K562 (cell line): ENCODE data around the gene CHKB. TPM values are rescaled to one million over a fixed set of nuclear protein-coding genes. Genes with fewer than 3 reads are reported as not detected.

ENCODE experiments used
- ATAC-seq: fragments of 200-7000 bp; cut with Tn5 transposase; 3 replicates; pipeline ENCODE4 v1.9.1; 2020; ENCODE audit warnings: moderate library complexity
- BruUV-seq: library from RNA; stranded (reverse); fragments of 400-500 nt; replicated peaks from 2 replicates; lab custom pipeline; 2021; lab: Mats Ljungman, UMichigan
- CTCF ChIA-PET: fragments of 300-600 bp; formaldehyde crosslinking; extraction: SDS; loops from one replicate; lab custom pipeline; 2021; ENCODE audit warnings: low intra/inter-chr PET ratio; lab: Yijun Ruan, JAX
- POLR2A ChIA-PET: fragments of 300-600, 350-650 bp; sonication (Branson Sonifier 250); formaldehyde crosslinking; extraction: SDS; loops from one replicate; lab custom pipeline; 2021; ENCODE audit warnings: antibody characterized with exemption, inconsistent platforms; lab: Yijun Ruan, JAX
- DNase-seq, 4 experiments: peaks; one replicate each; pipeline versions ENCODE4 v3.0.0 to v3.0.0-alpha.2; 2011 to 2018; ENCODE audit warnings: low spot score in 3 of 4, mixed read lengths in 3 of 4; ENCODE audit errors: extremely low read depth in 1 of 4
- FAIRE-seq: peaks from 2 replicates; lab custom pipeline; 2011; peaks lifted over from hg19 to GRCh38; lab: Jason Lieb, UNC
- H2AFZ ChIP-seq: 2 replicates; pipeline ENCODE4 v1.6.0; 2011; ENCODE audit warnings: low read depth, low read length, control low read depth, inconsistent platforms
- H3K27ac ChIP-seq: fragments of 200-600 bp; 3 replicates; pipeline ENCODE4 v1.8.0; 2011; ENCODE audit warnings: low read depth, mild to moderate bottlenecking, control low read depth, inconsistent platforms, low read length, moderate library complexity, mixed read lengths; ENCODE audit errors: extremely low read depth
- H3K27me3 ChIP-seq, 2 experiments: fragments of 300-600 bp in 1 of 2; 2 replicates in 1 of 2; 3 replicates in 1 of 2; pipeline versions ENCODE4 v1.6.0 to v1.8.0; 2011; ENCODE audit warnings: inconsistent platforms in 2 of 2, low read length in 2 of 2, mild to moderate bottlenecking in 1 of 2, mixed read lengths in 1 of 2, moderate library complexity in 1 of 2; ENCODE audit not compliant: control insufficient read depth in 2 of 2, insufficient read depth in 2 of 2
- H3K36me3 ChIP-seq: fragments of 300-600 bp; 3 replicates; pipeline ENCODE4 v1.8.0; 2011; ENCODE audit warnings: mild to moderate bottlenecking, low read length, inconsistent platforms; ENCODE audit not compliant: control insufficient read depth, insufficient read depth
- H3K4me1 ChIP-seq, 2 experiments: fragments of 200-600 bp in 1 of 2; replicated peaks in 1 of 2; 2 replicates in 1 of 2; 3 replicates in 1 of 2; pipeline versions ENCODE4 v1.5.1 to v1.8.0; 2011; ENCODE audit warnings: inconsistent platforms in 2 of 2, low read length in 2 of 2, mild to moderate bottlenecking in 1 of 2, mixed read lengths in 1 of 2, moderate library complexity in 1 of 2; ENCODE audit not compliant: control insufficient read depth in 2 of 2, insufficient read depth in 2 of 2
- H3K4me2 ChIP-seq: 2 replicates; pipeline ENCODE4 v1.6.1; 2011; ENCODE audit warnings: low read length, control low read depth, inconsistent platforms, mixed read lengths; ENCODE audit not compliant: insufficient read depth
- H3K4me3 ChIP-seq: fragments of 200-600 bp; sonication (generic), shearing (Covaris generic); 2 replicates; pipeline ENCODE4 v1.5.1; 2016; ENCODE audit warnings: control low read depth, inconsistent platforms
- H3K79me2 ChIP-seq: fragments of 200-600 bp; 3 replicates; pipeline ENCODE4 v1.8.0; 2011; ENCODE audit warnings: low read length, inconsistent platforms; ENCODE audit not compliant: control insufficient read depth, insufficient read depth
- H3K9ac ChIP-seq, 2 experiments: 2 replicates each; pipeline versions ENCODE4 v1.6.0 to v1.6.1; 2011; ENCODE audit warnings: low read depth in 2 of 2, low read length in 2 of 2, control low read depth in 1 of 2, inconsistent platforms in 1 of 2, mild to moderate bottlenecking in 1 of 2, mixed read lengths in 1 of 2; ENCODE audit not compliant: insufficient read depth in 1 of 2
- H3K9me1 ChIP-seq: one replicate; pipeline ENCODE4 v1.6.0; 2011; ENCODE audit warnings: inconsistent platforms, mild to moderate bottlenecking, low read length, moderate library complexity; ENCODE audit not compliant: control insufficient read depth, insufficient read depth
- H3K9me3 ChIP-seq: replicated peaks from 2 replicates; pipeline ENCODE4 v1.5.1; 2011; ENCODE audit warnings: low read depth, low read length, inconsistent platforms; ENCODE audit not compliant: control insufficient read depth, insufficient read depth
- H4K20me1 ChIP-seq: replicated peaks from 2 replicates; pipeline ENCODE4 v1.6.1; 2011; ENCODE audit warnings: low read length, inconsistent platforms, mixed read lengths; ENCODE audit not compliant: control insufficient read depth, insufficient read depth
- ATF6 ChIP-seq: sonication (generic); formaldehyde crosslinking; IDR thresholded peaks from 2 replicates; pipeline ENCODE4 v1.4.0; 2020; ENCODE audit warnings: mild to moderate bottlenecking, missing genetic modification reagents
- RBFOX2 ChIP-seq: fragments of 200-400 bp; formaldehyde crosslinking; IDR thresholded peaks from 2 replicates; pipeline ENCODE4 v1.6.1; 2017; ENCODE audit warnings: low read depth, mild to moderate bottlenecking, low read length, moderate library complexity
- WGBS: fragments of 100-300 bp; shearing (Covaris generic); methylation state at CpG from one replicate; pipeline ENCODE4 v1.1.6; 2016; ENCODE audit warnings: low coverage, mixed read lengths; ENCODE audit not compliant: insufficient coverage; ENCODE audit errors: missing lambda C conversion rate; 5-methylcytosine and 5-hydroxymethylcytosine counted together
- in situ Hi-C: fragments of 300-500 bp; cut with MboI; formaldehyde crosslinking; loops from 4 replicates; pipeline ENCODE4 v1.15.0; 2018; ENCODE audit warnings: inconsistent platforms, mixed read lengths
- intact Hi-C: fragments of 100-400 bp; cut with micrococcal nuclease; formaldehyde crosslinking; loops from 2 replicates; pipeline ENCODE4 v1.14.2; 2022
- polyA plus RNA-seq, 8 experiments: library from polyadenylated mRNA; depleted of rRNA in 4 of 8; stranded (reverse) in 5 of 8; unstranded in 3 of 8; fragments of >200 nt; fragmentation: Nextera tagmentation in 2 of 8; fragmentation: Illumina TruSeq in 1 of 8; extraction: Ambion mirVana in 2 of 8; extraction: Trizol in 1 of 8; gene quantifications; 2 replicates each; pipeline versions ENCODE4 v1.2.1 to v1.2.3, GENCODE V29; 2011 to 2014; ENCODE audit warnings: inconsistent platforms in 1 of 8, missing spikeins in 1 of 8
- total RNA-seq, 7 experiments: library from RNA; depleted of rRNA in 6 of 7; stranded (reverse); fragments of >200 nt in 6 of 7; fragmentation: Illumina TruSeq in 2 of 7; extraction: Trizol in 2 of 7; gene quantifications; 2 replicates each; pipeline versions ENCODE4 v1.2.1 to v1.2.3, GENCODE V29; 2011 to 2021; ENCODE audit warnings: low replicate concordance in 1 of 7

The CHKB gene
- total and polyA plus RNA-seq, 9 of the 15 experiments (the other 6 are each of a cell fraction or from before 2014, with no cell fraction given): 2.7 to 31.0 (median 11.0) TPM

GRCh38 chr22:50551160-50551752 is 31.4 kb downstream of the CHKB start:
- FAIRE-seq (no peak), DNase-seq (no peak), ATAC-seq (no peak)
- peaks cover 0 to 29% of the 10 kb centered on the region in 2 experiments; a peak in 3 of 5 replicates for H3K4me1 ChIP-seq
- H3K27ac ChIP-seq: no peak overlapping the region
- no peaks in the 10 kb centered on the region for H4K20me1 ChIP-seq
- H3K9me3 ChIP-seq: no peaks in the 10 kb centered on the region
- CTCF ChIA-PET: no interaction called here
- in situ Hi-C loops: no loop called here
- no peaks in the 10 kb centered on the region for H3K36me3 ChIP-seq
- H3K9me1 ChIP-seq: no peaks in the 10 kb centered on the region
- 46% methylated on average over 11 of the region's 11 CpGs for WGBS
- POLR2A ChIA-PET: interaction anchor here (0.7 to 1.5 kb wide), 3 partner anchors 11 to 22 kb away, joined by 3 to 5 read pairs (median 4); partner anchors contain the start of gene SYCE3
- TF ChIP-seq RBFOX2 (no peak), ATF6 (CRISPR knock-in tag) (no peak)
- no peak overlapping the region for H3K9ac ChIP-seq
- no peak overlapping the region for H3K4me3 ChIP-seq
- H3K27me3 ChIP-seq: peaks cover 0 to 11% of the 10 kb centered on the region in 2 experiments; a peak in 1 of 5 replicates
- H3K79me2 ChIP-seq: no peaks in the 10 kb centered on the region
- no peak overlapping the region for H2AFZ ChIP-seq
- H3K4me2 ChIP-seq: no peak overlapping the region
- intact Hi-C loops: no loop called here
- BruUV-seq: no TSS peak
